Measurements from ENCODE around the gene ADAMTS16.

DNA sequence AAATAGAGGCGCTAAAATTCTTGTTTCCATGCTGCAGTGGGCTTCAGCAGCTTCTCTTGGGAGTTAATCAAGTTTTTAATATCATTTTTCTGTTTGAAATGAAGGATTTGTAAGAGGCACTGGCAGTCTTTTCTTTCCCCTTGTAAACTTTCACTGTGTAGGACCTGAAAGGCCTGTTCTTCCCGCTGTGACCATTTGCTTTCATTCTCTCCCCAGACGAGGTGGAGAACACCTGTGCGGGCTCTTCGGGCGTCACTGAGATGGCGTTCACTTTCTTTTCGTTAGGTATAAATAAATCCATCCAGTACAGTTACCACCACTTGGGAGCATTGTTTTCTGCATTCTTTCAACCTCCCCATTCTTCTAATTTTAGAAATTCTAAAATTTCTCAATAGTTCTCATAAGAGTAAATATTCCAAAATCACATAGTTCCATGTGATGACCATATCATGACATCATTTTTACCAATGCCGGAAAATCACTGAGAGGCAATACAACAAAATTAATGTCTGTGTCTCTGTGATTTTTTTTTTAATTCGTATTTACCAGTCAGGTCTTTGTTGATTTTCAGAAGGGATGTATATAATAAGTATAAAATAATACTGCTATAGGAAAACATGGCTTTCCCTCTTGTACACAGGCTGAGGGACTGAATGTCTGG is 150.7 kb downstream of the ADAMTS16 start:
- no peak for TF ChIP-seq EP300 (IDR thresholded peaks at IDR 0.05)
- TF ChIP-seq, protein P1, sequence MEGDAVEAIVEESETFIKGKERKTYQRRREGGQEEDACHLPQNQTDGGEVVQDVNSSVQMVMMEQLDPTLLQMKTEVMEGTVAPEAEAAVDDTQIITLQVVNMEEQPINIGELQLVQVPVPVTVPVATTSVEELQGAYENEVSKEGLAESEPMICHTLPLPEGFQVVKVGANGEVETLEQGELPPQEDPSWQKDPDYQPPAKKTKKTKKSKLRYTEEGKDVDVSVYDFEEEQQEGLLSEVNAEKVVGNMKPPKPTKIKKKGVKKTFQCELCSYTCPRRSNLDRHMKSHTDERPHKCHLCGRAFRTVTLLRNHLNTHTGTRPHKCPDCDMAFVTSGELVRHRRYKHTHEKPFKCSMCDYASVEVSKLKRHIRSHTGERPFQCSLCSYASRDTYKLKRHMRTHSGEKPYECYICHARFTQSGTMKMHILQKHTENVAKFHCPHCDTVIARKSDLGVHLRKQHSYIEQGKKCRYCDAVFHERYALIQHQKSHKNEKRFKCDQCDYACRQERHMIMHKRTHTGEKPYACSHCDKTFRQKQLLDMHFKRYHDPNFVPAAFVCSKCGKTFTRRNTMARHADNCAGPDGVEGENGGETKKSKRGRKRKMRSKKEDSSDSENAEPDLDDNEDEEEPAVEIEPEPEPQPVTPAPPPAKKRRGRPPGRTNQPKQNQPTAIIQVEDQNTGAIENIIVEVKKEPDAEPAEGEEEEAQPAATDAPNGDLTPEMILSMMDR (IDR thresholded peaks at IDR 0.05), result no peak
